Uterus (tissue), 4 donors: ENCODE measurements around the gene SLC22A23. TPM values are rescaled to one million over a fixed set of nuclear protein-coding genes. Genes with fewer than 3 reads are reported as not detected.

Source experiments
- DNase-seq, 2 donors: peaks; one replicate each; pipeline ENCODE4 v3.0.0-alpha.2; 2019 to 2020
- H3K27ac ChIP-seq, 2 donors: fragments of 200-600 bp; sonication (generic); 1 replicate in 1 of 2; 2 replicates in 1 of 2; pipeline ENCODE4 v1.5.1; 2016 to 2018
- H3K27me3 ChIP-seq, 2 donors: fragments of 200-600 bp; sonication (generic); one replicate each; pipeline ENCODE4 v1.5.1; 2018 to 2019; ENCODE audit warnings: control low read depth in 1 of 2
- H3K36me3 ChIP-seq, 2 donors: fragments of 200-600 bp; sonication (generic); one replicate each; pipeline ENCODE4 v1.5.1; 2019; ENCODE audit warnings: control low read depth in 1 of 2
- H3K4me1 ChIP-seq, 2 donors: fragments of 200-600 bp; sonication (generic); one replicate each; pipeline ENCODE4 v1.5.1; 2018 to 2019; ENCODE audit warnings: control low read depth in 1 of 2
- H3K4me3 ChIP-seq, 2 donors: fragments of 200-600 bp; sonication (generic); 1 replicate in 1 of 2; 2 replicates in 1 of 2; pipeline ENCODE4 v1.5.1; 2018 to 2019; ENCODE audit warnings: mild to moderate bottlenecking in 1 of 2
- H3K9me3 ChIP-seq, 2 donors: fragments of 200-600 bp; sonication (generic); one replicate each; pipeline ENCODE4 v1.5.1; 2019; ENCODE audit warnings: control low read depth in 1 of 2
- CTCF ChIP-seq, 4 experiments: fragments of 200-600 bp in 2 of 4; fragments of 450-650 bp in 2 of 4; sonication (generic) in 2 of 4; IDR thresholded peaks; one replicate each; pipeline ENCODE4 v1.5.1; 2016 to 2019; ENCODE audit warnings: antibody characterized with exemption in 4 of 4, mild to moderate bottlenecking in 2 of 4, moderate library complexity in 1 of 4
- POLR2A ChIP-seq, 2 donors: fragments of 450-650 bp; IDR thresholded peaks; one replicate each; pipeline ENCODE4 v1.6.1; 2016; ENCODE audit warnings: antibody characterized with exemption in 2 of 2, mild to moderate bottlenecking in 1 of 2, moderate library complexity in 1 of 2
- intact Hi-C: fragments of 100-400 bp; cut with DNase I; formaldehyde crosslinking; loops from one replicate; pipeline ENCODE4 v1.15.1; 2023; ENCODE audit warnings: low total_unique reads
- total RNA-seq, 4 donors: library from RNA; depleted of rRNA in 3 of 4; stranded (reverse); fragments of >200 nt in 3 of 4; gene quantifications; one replicate each; pipeline versions ENCODE4 v1.1.0 to v1.2.4, GENCODE V29; 2014 to 2023
- donor health status: DM: yes; HTN: yes; CAD: no.

Gene SLC22A23
- total RNA-seq, 4 donors from 2014 or later, result 5.4 to 27.6 (median 9.7) TPM

DNA sequence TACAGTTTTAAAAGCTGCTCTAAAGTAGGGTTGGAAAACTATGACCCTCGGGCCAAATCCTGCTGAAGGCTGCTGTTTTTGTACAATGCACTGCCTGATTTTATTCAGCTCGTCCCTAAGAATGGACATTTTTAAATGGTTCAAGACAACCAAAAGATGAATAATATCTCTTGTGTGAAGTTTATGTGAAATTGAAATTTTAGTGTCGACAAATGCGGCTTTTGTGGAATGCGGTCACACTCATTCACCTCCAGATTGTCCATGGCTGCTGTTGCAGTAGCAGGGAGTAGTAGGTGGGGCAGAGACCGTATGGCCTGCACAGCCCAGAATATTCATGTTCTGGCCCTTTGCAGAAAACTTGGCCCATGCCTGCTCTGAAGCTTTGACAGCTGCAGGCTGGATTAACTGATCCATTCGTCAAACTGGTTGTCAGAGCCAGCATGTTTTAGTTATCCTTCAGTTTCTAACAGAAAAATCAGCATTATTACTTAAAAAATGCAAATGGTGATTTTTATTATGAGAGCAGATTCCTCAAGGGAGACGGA is 106.5 kb downstream of the SLC22A23 start:
- Histone ChIP-seq H3K27me3 (no peaks in the 10 kb centered on the region), H3K36me3 (no peaks in the 10 kb centered on the region), H3K4me3 (no peak overlapping the region), H3K4me1 (peaks cover 9 to 14% of the 10 kb centered on the region in 2 donors), H3K9me3 (no peaks in the 10 kb centered on the region), H3K27ac (peak overlapping the region; percentile 61 to 63)
- TF ChIP-seq POLR2A (IDR thresholded peaks at IDR 0.05), result no peak
- TF ChIP-seq CTCF (IDR thresholded peaks at IDR 0.05), result no peak
- intact Hi-C loops, result no loop called here
- no peak for DNase-seq

DNA sequence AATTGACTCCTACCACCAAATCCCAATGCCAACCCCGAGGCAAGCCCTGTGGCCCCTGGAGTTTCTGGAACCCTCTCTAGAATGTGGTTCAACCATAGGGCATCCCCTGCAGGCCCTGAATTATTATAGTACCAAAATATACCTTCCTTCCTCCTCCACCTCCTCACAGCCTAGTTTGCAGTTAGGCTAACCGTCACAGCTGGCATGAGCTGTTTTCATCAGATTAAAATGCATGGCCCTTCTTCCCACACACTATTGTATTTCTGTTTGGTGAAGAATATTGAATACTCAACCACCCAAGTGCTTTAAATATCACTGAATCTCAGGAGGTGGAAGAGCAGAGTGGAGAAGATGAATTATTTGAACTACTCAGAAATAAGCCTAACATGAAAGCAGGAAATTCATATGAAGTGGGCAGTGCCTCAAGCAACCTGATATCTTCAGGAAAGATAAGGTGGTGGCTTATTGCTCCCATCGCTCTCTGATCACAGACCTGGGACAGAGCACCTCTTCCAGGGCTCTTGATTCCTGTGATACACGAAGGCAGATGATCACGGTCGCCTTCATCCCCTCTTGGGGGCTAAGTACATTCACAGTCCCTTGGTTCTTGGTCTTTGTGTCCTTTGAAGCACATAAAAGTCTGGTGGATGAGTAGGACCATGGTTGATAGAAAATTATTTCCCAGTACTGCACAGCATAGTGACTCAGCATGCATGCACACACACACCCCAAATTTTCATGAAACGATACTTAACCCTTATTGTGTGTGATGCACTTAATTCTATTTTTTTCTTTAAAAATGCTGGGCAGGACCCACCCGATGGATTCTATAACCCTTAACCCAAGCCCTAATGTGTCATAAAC is 107.2 kb downstream of the SLC22A23 start:
- intact Hi-C loops, result no loop called here
- H3K4me1 ChIP-seq, result peaks cover 2 to 8% of the 10 kb centered on the region in 2 donors

DNA sequence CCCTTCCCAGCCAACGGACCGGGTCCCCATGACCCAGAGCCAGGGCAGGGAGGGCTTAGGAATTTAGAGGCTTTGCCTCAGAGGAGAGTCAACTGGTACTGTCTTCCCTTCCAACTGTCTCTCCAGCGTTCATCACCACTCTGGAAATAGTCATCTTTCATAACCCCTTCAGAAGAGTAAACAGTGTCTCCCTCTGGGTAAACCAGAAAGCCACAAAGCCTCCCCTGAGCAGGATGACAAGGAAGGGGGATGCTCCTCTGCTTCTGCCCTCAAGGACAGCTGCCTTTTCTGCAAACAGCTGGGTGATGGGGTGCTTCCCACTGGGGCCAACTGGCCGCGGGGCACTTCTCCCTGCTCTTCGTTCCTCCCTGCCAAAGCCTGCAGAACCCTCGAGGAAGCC is 108.0 kb downstream of the SLC22A23 start:
- TF ChIP-seq CTCF (IDR thresholded peaks at IDR 0.05), result no peak
- TF ChIP-seq POLR2A (IDR thresholded peaks at IDR 0.05), result no peak
- Histone ChIP-seq H3K4me3 (no peak overlapping the region), H3K9me3 (no peaks in the 10 kb centered on the region), H3K27me3 (no peaks in the 10 kb centered on the region), H3K4me1 (peaks cover 0 to under 1% of the 10 kb centered on the region in 2 donors), H3K36me3 (no peaks in the 10 kb centered on the region), H3K27ac (no peak overlapping the region)
- no peak for DNase-seq
- intact Hi-C loops, result no loop called here

More for the DNA sequence above, 107.2 kb downstream of the SLC22A23 start:
- no peak for DNase-seq
- H3K36me3 ChIP-seq, result no peaks in the 10 kb centered on the region
- TF ChIP-seq CTCF (IDR thresholded peaks at IDR 0.05) (no peak), POLR2A (IDR thresholded peaks at IDR 0.05) (no peak)
- H3K9me3 ChIP-seq, result no peaks in the 10 kb centered on the region
- no peak overlapping the region for H3K27ac ChIP-seq
- H3K4me3 ChIP-seq, result no peak overlapping the region
- no peaks in the 10 kb centered on the region for H3K27me3 ChIP-seq

DNA sequence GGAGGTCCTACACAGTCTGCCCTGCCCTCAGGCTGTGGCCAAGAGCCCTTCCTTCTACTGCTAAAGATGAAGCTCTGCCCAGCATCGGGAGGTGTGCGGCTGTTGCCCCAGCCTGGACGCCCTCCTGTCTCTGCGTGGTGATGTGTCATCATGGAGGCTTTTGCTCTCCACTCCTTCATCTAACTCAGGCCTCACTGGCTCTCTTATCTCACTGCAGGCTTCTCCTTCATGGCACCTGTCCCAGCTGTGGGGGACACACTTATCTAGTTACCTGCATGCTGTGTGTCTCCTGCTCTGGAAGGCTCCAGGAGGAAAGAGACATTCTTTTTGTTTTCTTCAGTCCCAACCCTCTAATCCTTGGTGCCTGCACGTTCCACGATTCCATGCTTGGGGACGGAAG is 109.0 kb downstream of the SLC22A23 start:
- H3K27me3 ChIP-seq, result no peaks in the 10 kb centered on the region
- H3K4me3 ChIP-seq, result no peak overlapping the region
- H3K27ac ChIP-seq, result no peak overlapping the region
- no peak for TF ChIP-seq POLR2A (IDR thresholded peaks at IDR 0.05)
- no peak for TF ChIP-seq CTCF (IDR thresholded peaks at IDR 0.05)
- no peak for DNase-seq
- no peaks in the 10 kb centered on the region for H3K36me3 ChIP-seq
- H3K9me3 ChIP-seq, result no peaks in the 10 kb centered on the region
- H3K4me1 ChIP-seq, result no peaks in the 10 kb centered on the region
- intact Hi-C loops, result no loop called here

GRCh38 chr6:3347247-3347646 is 109.6 kb downstream of the SLC22A23 start:
- no peaks in the 10 kb centered on the region for H3K36me3 ChIP-seq
- no peaks in the 10 kb centered on the region for H3K4me1 ChIP-seq
- H3K27me3 ChIP-seq, result no peaks in the 10 kb centered on the region
- DNase-seq, result no peak
- H3K4me3 ChIP-seq, result no peak overlapping the region
- intact Hi-C loops, result no loop called here
- H3K9me3 ChIP-seq, result no peaks in the 10 kb centered on the region
- H3K27ac ChIP-seq, result no peak overlapping the region
- TF ChIP-seq POLR2A (IDR thresholded peaks at IDR 0.05) (no peak), CTCF (IDR thresholded peaks at IDR 0.05) (no peak)
